Measurements from ENCODE around the gene TSPAN18. TPM values are rescaled to one million over a fixed set of nuclear protein-coding genes. Genes with fewer than 3 reads are reported as not detected.
A peak's percentile ranks its signal among the peaks of the same experiment; 100 is the strongest.

The TSPAN18 gene
- total and polyA plus RNA-seq, 2 experiments from 2014 or later = 6.0 to 10.6 TPM

DNA sequence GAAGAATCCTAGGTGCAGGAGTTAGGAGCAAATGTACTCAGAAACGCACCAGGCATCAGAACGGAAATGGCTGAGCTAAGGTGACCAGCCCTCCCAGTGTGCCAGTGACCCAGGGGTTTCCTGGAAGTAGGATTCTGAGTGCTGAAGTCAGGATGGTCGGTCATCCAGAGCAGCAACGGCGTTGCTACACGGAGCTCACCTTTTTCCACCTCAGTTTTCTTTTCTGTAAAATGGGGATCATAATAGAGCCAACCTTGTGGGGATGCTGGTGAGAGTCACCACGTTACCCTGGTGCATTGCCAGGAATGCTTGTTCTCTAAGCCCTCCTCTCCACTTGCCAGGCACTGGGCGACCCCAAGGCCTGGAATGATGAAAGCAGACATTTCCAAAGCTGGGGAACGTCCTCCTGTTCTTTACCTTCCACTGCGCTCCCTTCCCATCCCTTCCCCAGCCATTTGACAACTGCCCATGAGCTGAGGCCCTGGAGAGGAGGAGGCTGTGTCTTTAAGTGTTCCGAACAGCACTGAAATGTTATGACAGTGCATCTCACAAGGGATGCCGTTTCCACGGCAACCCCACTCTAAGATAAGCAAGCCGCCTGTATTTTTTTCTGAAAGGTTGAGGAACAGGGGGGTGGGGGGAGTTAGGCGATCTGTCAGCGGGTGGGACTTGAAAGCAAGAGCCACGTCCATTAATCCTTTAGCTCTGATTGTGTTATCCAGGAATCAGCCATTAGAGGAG is 66.8 kb downstream of the TSPAN18 start:
- Histone ChIP-seq H3K79me2 (replicated peaks; ENCODE audit: insufficient read depth) (no peaks in the 10 kb centered on the region), H3K27me3 (ENCODE audit: insufficient read depth) (no peaks in the 10 kb centered on the region), H3K4me3 (no peak overlapping the region), H3K4me2 (no peak overlapping the region), H3K4me1 (ENCODE audit: insufficient read depth) (peaks cover 19% of the 10 kb centered on the region), H3K27ac (ENCODE audit: low read depth) (no peak overlapping the region), H4K20me1 (replicated peaks; ENCODE audit: insufficient read depth) (no peaks in the 10 kb centered on the region), H3K9me2 (ENCODE audit: insufficient read depth) (no peaks in the 10 kb centered on the region), H3K36me3 (ENCODE audit: insufficient read depth) (no peaks in the 10 kb centered on the region), H3F3A (replicated peaks; ENCODE audit: low read depth) (peaks cover 10% of the 10 kb centered on the region), H2AFZ (no peak overlapping the region)
- no peak overlapping the region for H3K27ac Mint-ChIP-seq
- H3K4me1 Mint-ChIP-seq = peaks cover 52% of the 10 kb centered on the region
- TF ChIP-seq EZH2 (IDR thresholded peaks at IDR 0.05; ENCODE audit: low read depth, unreplicated experiment) (no peak), NANOG (IDR thresholded peaks at IDR 0.05; ENCODE audit: borderline replicate concordance) (no peak), REST (IDR thresholded peaks at IDR 0.05; ENCODE audit: unreplicated experiment) (no peak)
- peaks cover 19% of the 10 kb centered on the region for H3K27me3 Mint-ChIP-seq (ENCODE audit: insufficient read depth, low read depth, poor library complexity)
- H3K4me3 Mint-ChIP-seq = no peak overlapping the region
- DNase-seq (ENCODE audit: low spot score) (peak; percentile 37), ATAC-seq (no peak)
- no peaks in the 10 kb centered on the region for H3K9me3 Mint-ChIP-seq
- no peaks in the 10 kb centered on the region for H3K36me3 Mint-ChIP-seq (ENCODE audit: low read depth)

DNA sequence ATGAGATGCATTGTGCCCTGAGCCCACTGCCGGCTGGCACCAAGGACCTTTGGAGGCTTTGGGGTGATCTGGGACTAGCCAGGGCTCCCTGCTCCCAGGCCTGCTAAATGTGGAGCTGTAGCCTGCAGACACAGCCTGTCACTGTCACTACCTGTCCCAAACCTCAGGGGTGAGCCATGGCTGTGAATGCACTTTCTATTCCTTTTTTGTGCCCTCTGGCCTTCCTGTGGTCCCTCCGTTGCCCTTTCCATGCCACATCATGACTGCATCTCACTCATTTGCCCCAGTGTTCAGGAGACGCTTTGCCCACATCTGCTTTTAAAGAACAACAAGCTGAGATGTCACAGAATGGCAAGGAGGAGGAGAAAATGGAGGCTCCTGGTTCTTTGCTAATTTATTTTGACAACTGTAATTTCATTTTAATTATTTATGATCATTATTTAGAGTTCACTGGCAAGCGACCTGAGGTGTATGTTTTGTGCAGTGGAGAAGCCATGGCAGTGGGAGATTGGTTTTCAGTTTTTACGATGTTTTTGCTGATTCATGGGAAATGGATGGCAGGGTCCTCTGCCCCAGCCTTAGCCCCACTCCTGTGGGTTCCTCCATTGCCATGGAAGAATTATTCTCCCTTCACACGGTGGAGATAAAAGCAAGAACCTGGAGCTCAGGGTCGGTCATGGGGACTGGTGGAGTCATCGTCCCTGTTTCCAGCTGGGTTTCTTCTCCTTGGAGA is 69.2 kb downstream of the TSPAN18 start:
- no peaks in the 10 kb centered on the region; the same call in 1 of the 2 replicates for H3F3A ChIP-seq (replicated peaks; ENCODE audit: low read depth)
- peaks cover 38% of the 10 kb centered on the region for H3K4me1 ChIP-seq (ENCODE audit: insufficient read depth)
- TF ChIP-seq JUNB (IDR thresholded peaks at IDR 0.05; ENCODE audit: unreplicated experiment) (no peak), CREB1 (CRISPR knock-in tag; IDR thresholded peaks at IDR 0.05; ENCODE audit: low read depth) (no peak), STAT1 (IDR thresholded peaks at IDR 0.05; ENCODE audit: unreplicated experiment) (no peak), NANOG (IDR thresholded peaks at IDR 0.05; ENCODE audit: borderline replicate concordance) (no peak), EZH2 (IDR thresholded peaks at IDR 0.05; ENCODE audit: low read depth, unreplicated experiment) (no peak), EZH2phosphoT487 (IDR thresholded peaks at IDR 0.05; ENCODE audit: unreplicated experiment) (no peak)
- TF ChIP-seq, protein P1, sequence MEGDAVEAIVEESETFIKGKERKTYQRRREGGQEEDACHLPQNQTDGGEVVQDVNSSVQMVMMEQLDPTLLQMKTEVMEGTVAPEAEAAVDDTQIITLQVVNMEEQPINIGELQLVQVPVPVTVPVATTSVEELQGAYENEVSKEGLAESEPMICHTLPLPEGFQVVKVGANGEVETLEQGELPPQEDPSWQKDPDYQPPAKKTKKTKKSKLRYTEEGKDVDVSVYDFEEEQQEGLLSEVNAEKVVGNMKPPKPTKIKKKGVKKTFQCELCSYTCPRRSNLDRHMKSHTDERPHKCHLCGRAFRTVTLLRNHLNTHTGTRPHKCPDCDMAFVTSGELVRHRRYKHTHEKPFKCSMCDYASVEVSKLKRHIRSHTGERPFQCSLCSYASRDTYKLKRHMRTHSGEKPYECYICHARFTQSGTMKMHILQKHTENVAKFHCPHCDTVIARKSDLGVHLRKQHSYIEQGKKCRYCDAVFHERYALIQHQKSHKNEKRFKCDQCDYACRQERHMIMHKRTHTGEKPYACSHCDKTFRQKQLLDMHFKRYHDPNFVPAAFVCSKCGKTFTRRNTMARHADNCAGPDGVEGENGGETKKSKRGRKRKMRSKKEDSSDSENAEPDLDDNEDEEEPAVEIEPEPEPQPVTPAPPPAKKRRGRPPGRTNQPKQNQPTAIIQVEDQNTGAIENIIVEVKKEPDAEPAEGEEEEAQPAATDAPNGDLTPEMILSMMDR (conservative IDR thresholded peaks at IDR 0.05; ENCODE audit: low read depth in 2 of 2) = no peak
- TF ChIP-seq, protein P2, sequence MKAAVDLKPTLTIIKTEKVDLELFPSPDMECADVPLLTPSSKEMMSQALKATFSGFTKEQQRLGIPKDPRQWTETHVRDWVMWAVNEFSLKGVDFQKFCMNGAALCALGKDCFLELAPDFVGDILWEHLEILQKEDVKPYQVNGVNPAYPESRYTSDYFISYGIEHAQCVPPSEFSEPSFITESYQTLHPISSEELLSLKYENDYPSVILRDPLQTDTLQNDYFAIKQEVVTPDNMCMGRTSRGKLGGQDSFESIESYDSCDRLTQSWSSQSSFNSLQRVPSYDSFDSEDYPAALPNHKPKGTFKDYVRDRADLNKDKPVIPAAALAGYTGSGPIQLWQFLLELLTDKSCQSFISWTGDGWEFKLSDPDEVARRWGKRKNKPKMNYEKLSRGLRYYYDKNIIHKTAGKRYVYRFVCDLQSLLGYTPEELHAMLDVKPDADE (IDR thresholded peaks at IDR 0.05) = no peak

More for the DNA sequence above, 69.2 kb downstream of the TSPAN18 start:
- Histone ChIP-seq H3K4me3 (no peak overlapping the region), H3K36me3 (ENCODE audit: insufficient read depth) (no peaks in the 10 kb centered on the region), H3K9me2 (ENCODE audit: insufficient read depth) (no peaks in the 10 kb centered on the region), H3K79me2 (replicated peaks; ENCODE audit: insufficient read depth) (no peaks in the 10 kb centered on the region), H3K27ac (ENCODE audit: low read depth) (no peak overlapping the region), H3K27me3 (ENCODE audit: insufficient read depth) (no peaks in the 10 kb centered on the region), H2AFZ (no peak overlapping the region), H3K4me2 (no peak overlapping the region), H4K20me1 (replicated peaks; ENCODE audit: insufficient read depth) (no peaks in the 10 kb centered on the region)
- Mint-ChIP-seq H3K4me3 (no peak overlapping the region), H3K4me1 (peaks cover 57% of the 10 kb centered on the region), H3K36me3 (ENCODE audit: low read depth) (no peaks in the 10 kb centered on the region), H3K27ac (no peak overlapping the region), H3K27me3 (ENCODE audit: insufficient read depth, low read depth, poor library complexity) (peaks cover 16% of the 10 kb centered on the region), H3K9me3 (no peaks in the 10 kb centered on the region)
- ATAC-seq (no peak), DNase-seq (ENCODE audit: low spot score) (no peak)

All from GM23338 (cell line).